Vagina (tissue), 2 donors: Measurements from ENCODE around the gene SDR9C7. TPM values are rescaled to one million over a fixed set of nuclear protein-coding genes. Genes with fewer than 3 reads are reported as not detected.

Source experiments
- DNase-seq, 2 donors: peaks; one replicate each; pipeline ENCODE4 v3.0.0-alpha.2; 2017; ENCODE audit errors: extremely low spot score in 2 of 2
- H3K27ac ChIP-seq: fragments of 200-600 bp; sonication (generic); one replicate; pipeline ENCODE4 v1.5.1; 2019
- H3K27me3 ChIP-seq: fragments of 200-600 bp; sonication (generic); one replicate; pipeline ENCODE4 v1.5.1; 2019
- H3K36me3 ChIP-seq, 2 donors: fragments of 200-600 bp; sonication (generic); one replicate each; pipeline ENCODE4 v1.5.1; 2017 to 2019
- H3K4me1 ChIP-seq: fragments of 200-600 bp; sonication (generic); one replicate; pipeline ENCODE4 v1.5.1; 2019
- H3K4me3 ChIP-seq, 2 donors: fragments of 200-600 bp; sonication (generic); 1 replicate in 1 of 2; 2 replicates in 1 of 2; pipeline ENCODE4 v1.5.1; 2016 to 2019
- H3K9me3 ChIP-seq: fragments of 200-600 bp; sonication (generic); one replicate; pipeline ENCODE4 v1.5.1; 2019
- CTCF ChIP-seq, 3 experiments: fragments of 450-650 bp in 2 of 3; fragments of 200-600 bp in 1 of 3; sonication (generic) in 1 of 3; IDR thresholded peaks; one replicate each; pipeline ENCODE4 v1.5.1; 2017 to 2019; ENCODE audit warnings: antibody characterized with exemption in 3 of 3, mild to moderate bottlenecking in 2 of 3, moderate library complexity in 2 of 3
- POLR2A ChIP-seq, 2 donors: fragments of 450-650 bp; IDR thresholded peaks; one replicate each; pipeline ENCODE4 v1.6.1; 2017; ENCODE audit warnings: antibody characterized with exemption in 2 of 2, mild to moderate bottlenecking in 2 of 2, moderate library complexity in 2 of 2
- POLR2AphosphoS5 ChIP-seq, 2 donors: sonication (generic); formaldehyde crosslinking; IDR thresholded peaks; one replicate each; pipeline ENCODE4 v1.9.0; 2017; ENCODE audit warnings: antibody characterized with exemption in 2 of 2, mild to moderate bottlenecking in 2 of 2, low read depth in 1 of 2; ENCODE audit not compliant: insufficient read depth in 1 of 2
- intact Hi-C: fragments of 100-400 bp; cut with DNase I; formaldehyde crosslinking; loops from one replicate; pipeline ENCODE4 v1.15.1; 2023
- total RNA-seq: library from RNA; depleted of rRNA; stranded (reverse); fragments of >200 nt; gene quantifications from one replicate; pipeline ENCODE4 v1.2.3, GENCODE V29; 2016

Gene SDR9C7
- total RNA-seq, 1 donor from 2014 or later, result 11.0 TPM

GRCh38 chr12:56958422-56958821, 24.2 kb upstream of the SDR9C7 start:
- Histone ChIP-seq H3K27ac (no peak overlapping the region), H3K4me3 (no peak overlapping the region), H3K36me3 (no peaks in the 10 kb centered on the region), H3K4me1 (peaks cover 10% of the 10 kb centered on the region), H3K27me3 (no peaks in the 10 kb centered on the region), H3K9me3 (no peaks in the 10 kb centered on the region)
- peak; percentile 25 to 55 for DNase-seq
- TF ChIP-seq POLR2A (IDR thresholded peaks at IDR 0.05) (no peak), CTCF (IDR thresholded peaks at IDR 0.05) (no peak), POLR2AphosphoS5 (IDR thresholded peaks at IDR 0.05; ENCODE audit: insufficient read depth in 1 of 2, low read depth in 1 of 2) (no peak)
- intact Hi-C loops, result no loop called here

GRCh38 chr12:56957229-56958052, 23.2 kb upstream of the SDR9C7 start, which contains the start of gene RDH16:
RDH16 (minus strand) TSS chr12:56957608; CDS start chr12:56957462, 146 bp downstream.
- H3K27ac ChIP-seq, result no peak within 1 kb of the TSS
- peaks cover 10% of the 10 kb centered on the region for H3K4me1 ChIP-seq
- H3K36me3 ChIP-seq, result no peaks in the 10 kb centered on the region
- intact Hi-C loops, result no loop called here
- peak in 1 of 2 donors; percentile 8 for TF ChIP-seq POLR2AphosphoS5 (IDR thresholded peaks at IDR 0.05; ENCODE audit: insufficient read depth in 1 of 2, low read depth in 1 of 2)
- no peak for TF ChIP-seq POLR2A (IDR thresholded peaks at IDR 0.05)
- no peak within 1 kb of the TSS for H3K4me3 ChIP-seq
- no peaks in the 10 kb centered on the region for H3K27me3 ChIP-seq
- peak; percentile 46 to 70 for DNase-seq
- H3K9me3 ChIP-seq, result no peaks in the 10 kb centered on the region

GRCh38 chr12:56955631-56956256, 21.5 kb upstream of the SDR9C7 start:
- DNase-seq, result peak; percentile 37 to 74
- H3K36me3 ChIP-seq, result no peaks in the 10 kb centered on the region
- H3K9me3 ChIP-seq, result no peaks in the 10 kb centered on the region
- H3K27me3 ChIP-seq, result no peaks in the 10 kb centered on the region
- intact Hi-C loops, result no loop called here
- no peak for TF ChIP-seq POLR2A (IDR thresholded peaks at IDR 0.05)
- no peak for TF ChIP-seq POLR2AphosphoS5 (IDR thresholded peaks at IDR 0.05; ENCODE audit: insufficient read depth in 1 of 2, low read depth in 1 of 2)
- TF ChIP-seq CTCF (IDR thresholded peaks at IDR 0.05), result no peak
- H3K4me3 ChIP-seq, result no peak overlapping the region
- no peak overlapping the region for H3K27ac ChIP-seq
- peaks cover 10% of the 10 kb centered on the region for H3K4me1 ChIP-seq

- H3K27ac ChIP-seq, result no peak overlapping the region
- no peak for TF ChIP-seq POLR2A (IDR thresholded peaks at IDR 0.05)
- no peak for TF ChIP-seq CTCF (IDR thresholded peaks at IDR 0.05)
- peak; percentile 79 to 89 for DNase-seq
- no peak overlapping the region for H3K4me3 ChIP-seq
- H3K4me1 ChIP-seq, result peaks cover 10% of the 10 kb centered on the region
- H3K27me3 ChIP-seq, result no peaks in the 10 kb centered on the region
- H3K9me3 ChIP-seq, result no peaks in the 10 kb centered on the region
- intact Hi-C loops, result no loop called here
- H3K36me3 ChIP-seq, result no peaks in the 10 kb centered on the region
These were observed 20.7 kb upstream of the SDR9C7 start for GRCh38 chr12:56954958-56955355.

- Histone ChIP-seq H3K36me3 (no peaks in the 10 kb centered on the region), H3K27me3 (no peaks in the 10 kb centered on the region), H3K9me3 (no peaks in the 10 kb centered on the region), H3K4me1 (peaks cover 10% of the 10 kb centered on the region), H3K4me3 (no peak overlapping the region), H3K27ac (no peak overlapping the region)
- TF ChIP-seq CTCF (IDR thresholded peaks at IDR 0.05) (no peak), POLR2AphosphoS5 (IDR thresholded peaks at IDR 0.05; ENCODE audit: insufficient read depth in 1 of 2, low read depth in 1 of 2) (no peak), POLR2A (IDR thresholded peaks at IDR 0.05) (no peak)
- intact Hi-C loops, result no loop called here
- DNase-seq, result peak; percentile 52 to 56
These were observed 20.1 kb upstream of the SDR9C7 start for GRCh38 chr12:56954057-56954957.
